HG02678 (cell line): ENCODE results near the gene ZMYND19.
A peak's percentile ranks its signal among the peaks of the same experiment; 100 is the strongest.
"Not testable (repeated sequence)": the region's sequence is repeated elsewhere in the genome, so short reads cannot be mapped to it uniquely, and the experiment has no call there.

ENCODE experiments used
- ATAC-seq: cut with Tn5 transposase; IDR thresholded peaks from one replicate; pipeline ENCODE4 v1.9.1; 2021; ENCODE audit warnings: mild to moderate bottlenecking, moderate library complexity; ENCODE audit not compliant: unreplicated experiment

ZMYND19 gene

GRCh38 chr9:137589441-137590122 is 730 bp downstream of the ZMYND19 start:
- ATAC-seq = peak; percentile 10

- no peak for ATAC-seq
Observed at GRCh38 chr9:137588891-137589290, 1.4 kb downstream of the ZMYND19 start.

GRCh38 chr9:137588311-137588710 is 2.0 kb downstream of the ZMYND19 start:
- ATAC-seq = no peak

- no peak for ATAC-seq
Observed at GRCh38 chr9:137586854-137587253, 3.5 kb downstream of the ZMYND19 start.

- no peak for ATAC-seq
Observed at GRCh38 chr9:137583957-137584356, 6.4 kb downstream of the ZMYND19 start.

- ATAC-seq = no peak
Observed at GRCh38 chr9:137583347-137583746, 7.0 kb downstream of the ZMYND19 start.

GRCh38 chr9:137582286-137582860 is 7.9 kb downstream of the ZMYND19 start:
- ATAC-seq = no peak

- ATAC-seq = no peak
Observed at GRCh38 chr9:137581361-137582285, 8.7 kb downstream of the ZMYND19 start.

GRCh38 chr9:137580954-137581322 is 9.4 kb downstream of the ZMYND19 start:
- no peak for ATAC-seq

- no peak for ATAC-seq
Observed at GRCh38 chr9:137580209-137580953, 9.9 kb downstream of the ZMYND19 start.

GRCh38 chr9:137579259-137579604 is 11.1 kb downstream of the ZMYND19 start:
- no peak for ATAC-seq

GRCh38 chr9:137578518-137579258 is 11.6 kb downstream of the ZMYND19 start, which contains the start of gene DPH7:
TSS of gene DPH7 (minus strand) at chr9:137578925. CDS start at chr9:137578777, 148 bp downstream.
- ATAC-seq = peak; percentile 91

GRCh38 chr9:137575716-137576411 is 14.4 kb downstream of the ZMYND19 start:
- no peak for ATAC-seq

- no peak for ATAC-seq
Observed at GRCh38 chr9:137575364-137575715, 15.0 kb downstream of the ZMYND19 start.

- no peak for ATAC-seq
Observed at GRCh38 chr9:137574192-137574591, 16.1 kb downstream of the ZMYND19 start.

GRCh38 chr9:137570566-137570965 is 19.7 kb downstream of the ZMYND19 start:
- ATAC-seq = no peak

- ATAC-seq = no peak
Observed at GRCh38 chr9:137569609-137570203, 20.6 kb downstream of the ZMYND19 start.

GRCh38 chr9:137568445-137568844 is 21.9 kb downstream of the ZMYND19 start:
- not testable (repeated sequence) for ATAC-seq

GRCh38 chr9:137564817-137565411 is 25.4 kb downstream of the ZMYND19 start:
- ATAC-seq = no peak
